RWPE2 (cell line): Measurements from ENCODE around the gene GADD45GIP1.

Experiments
- ATAC-seq: fragments of 200-7000 bp; cut with Tn5 transposase; 3 replicates; pipeline ENCODE4 v1.9.1; 2021; ENCODE audit warnings: low read depth
- DNase-seq: peaks from one replicate; pipeline ENCODE4 v3.0.0-alpha.2; 2020; ENCODE audit warnings: low spot score
- H3K27ac ChIP-seq: fragments of 450-650 bp; 2 replicates; pipeline ENCODE4 v1.5.1; 2017; ENCODE audit warnings: mild to moderate bottlenecking; ENCODE audit not compliant: poor library complexity, severe bottlenecking
- H3K27me3 ChIP-seq: fragments of 250-450 bp; sonication (Bioruptor Pico); 2 replicates; pipeline ENCODE4 v1.5.1; 2021; ENCODE audit warnings: mild to moderate bottlenecking, moderate library complexity; ENCODE audit not compliant: insufficient read depth, poor library complexity, severe bottlenecking
- H3K36me3 ChIP-seq: fragments of 250-450 bp; sonication (Bioruptor Pico); 2 replicates; pipeline ENCODE4 v1.5.1; 2020; ENCODE audit warnings: low read depth, mild to moderate bottlenecking, moderate library complexity
- H3K4me1 ChIP-seq: fragments of 250-450 bp; sonication (Bioruptor Pico); 2 replicates; pipeline ENCODE4 v1.5.1; 2021; ENCODE audit warnings: mild to moderate bottlenecking, moderate library complexity; ENCODE audit not compliant: insufficient read depth, poor library complexity, severe bottlenecking
- H3K4me3 ChIP-seq: fragments of 250-450 bp; sonication (Bioruptor Pico); 2 replicates; pipeline ENCODE4 v1.5.1; 2021; ENCODE audit warnings: mild to moderate bottlenecking, moderate library complexity; ENCODE audit not compliant: severe bottlenecking
- H3K9me3 ChIP-seq: fragments of 250-450 bp; sonication (Bioruptor Pico); 2 replicates; pipeline ENCODE4 v1.5.1; 2021; ENCODE audit warnings: mild to moderate bottlenecking, moderate library complexity; ENCODE audit not compliant: severe bottlenecking
- CTCF ChIP-seq: fragments of 450-650 bp; IDR thresholded peaks from one replicate; pipeline ENCODE4 v1.5.1; 2017; ENCODE audit warnings: mild to moderate bottlenecking, moderate library complexity; ENCODE audit not compliant: poor library complexity, severe bottlenecking

The GADD45GIP1 gene

GRCh38 chr19:12946092-12946721 is 10.8 kb downstream of the GADD45GIP1 start:
- H3K4me1 ChIP-seq = peaks cover 9% of the 10 kb centered on the region
- peaks cover 87% of the 10 kb centered on the region for H3K36me3 ChIP-seq
- H3K9me3 ChIP-seq = no peaks in the 10 kb centered on the region
- H3K27ac ChIP-seq = peak overlapping the region; percentile 88
- DNase-seq (peak; percentile 80), ATAC-seq (peak; percentile 75)
- H3K4me3 ChIP-seq = peak overlapping the region; percentile 46
- no peak for TF ChIP-seq CTCF
- no peaks in the 10 kb centered on the region for H3K27me3 ChIP-seq

- Histone ChIP-seq H3K4me1 (peaks cover 14% of the 10 kb centered on the region), H3K4me3 (peak within 1 kb of the TSS; percentile 46), H3K9me3 (no peaks in the 10 kb centered on the region), H3K27me3 (no peaks in the 10 kb centered on the region), H3K27ac (peak within 1 kb of the TSS; percentile 88), H3K36me3 (peaks cover 88% of the 10 kb centered on the region)
- peak; percentile 98 for DNase-seq
- TF ChIP-seq CTCF = no peak
- ATAC-seq = peak; percentile 64
Observed at GRCh38 chr19:12945479-12946091, 11.4 kb downstream of the GADD45GIP1 start, which contains the start of gene RAD23A. Gene RAD23A, plus strand, starts transcription at chr19:12945862. Its CDS starts 87 bp downstream, at chr19:12945949.

GRCh38 chr19:12944104-12944674 is 12.8 kb downstream of the GADD45GIP1 start:
- Histone ChIP-seq H3K27ac (peak overlapping the region; percentile 88), H3K27me3 (no peaks in the 10 kb centered on the region), H3K36me3 (peaks cover 90% of the 10 kb centered on the region), H3K4me1 (peaks cover 24% of the 10 kb centered on the region), H3K9me3 (no peaks in the 10 kb centered on the region), H3K4me3 (no peak overlapping the region)
- ATAC-seq (no peak), DNase-seq (no peak)
- TF ChIP-seq CTCF = no peak

- Histone ChIP-seq H3K36me3 (peaks cover 90% of the 10 kb centered on the region), H3K27ac (peak overlapping the region; percentile 88), H3K4me1 (peaks cover 24% of the 10 kb centered on the region)
Observed at GRCh38 chr19:12943437-12944044, 13.5 kb downstream of the GADD45GIP1 start.

More at GRCh38 chr19:12943437-12944044, 13.5 kb downstream of the GADD45GIP1 start:
- H3K27me3 ChIP-seq = no peaks in the 10 kb centered on the region
- no peak for TF ChIP-seq CTCF
- no peaks in the 10 kb centered on the region for H3K9me3 ChIP-seq
- no peak overlapping the region for H3K4me3 ChIP-seq
- no peak for ATAC-seq
- DNase-seq = no peak
